GM06990 (cell line): ENCODE data around the gene KRT6C.

ENCODE experiments used
- DNase-seq: peaks from one replicate; pipeline ENCODE4 v3.0.0-alpha.2; 2011; ENCODE audit not compliant: insufficient read length; ENCODE audit errors: extremely low read depth
- H3K27me3 ChIP-seq: replicated peaks from 2 replicates; pipeline ENCODE4 v1.6.0; 2011; ENCODE audit warnings: low read length; ENCODE audit not compliant: control insufficient read depth, insufficient read depth
- H3K36me3 ChIP-seq: 2 replicates; pipeline ENCODE4 v1.5.1; 2011; ENCODE audit warnings: low read length; ENCODE audit not compliant: control insufficient read depth, insufficient read depth
- H3K4me3 ChIP-seq: replicated peaks from 2 replicates; pipeline ENCODE4 v1.5.1; 2011; ENCODE audit warnings: low read depth, mild to moderate bottlenecking, control low read depth, low read length
- TF ChIP-seq, protein P1 (sequence below): IDR thresholded peaks from 2 replicates; pipeline ENCODE4 v1.5.1; 2011; ENCODE audit warnings: low read length, control low read depth, mild to moderate bottlenecking, inconsistent platforms; ENCODE audit not compliant: insufficient read depth, poor library complexity, severe bottlenecking

The KRT6C gene

DNA sequence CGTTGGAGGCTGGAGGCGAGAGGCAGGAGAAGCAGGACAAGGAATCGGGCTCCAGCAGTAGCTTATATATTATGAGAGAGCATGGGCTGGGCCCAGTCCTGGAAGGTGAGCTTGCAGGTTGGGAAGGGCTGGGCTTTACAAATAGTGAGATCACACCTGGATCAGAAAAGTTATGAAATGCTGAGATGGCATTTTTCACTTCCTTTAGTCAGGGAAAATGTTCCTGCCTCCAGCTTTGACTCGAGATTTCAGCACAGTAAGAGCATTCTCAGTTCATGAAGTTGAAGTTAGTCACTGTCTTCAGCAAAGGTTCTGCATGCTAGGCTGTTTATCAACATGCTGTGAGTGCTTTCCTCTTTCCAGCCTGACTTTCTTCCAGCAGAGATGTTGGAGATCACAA, at the start of gene KRT6C:
Gene KRT6C (minus strand): TSS at position 38 of the 400 bp plus-strand sequence. CDS start 68 bp downstream, outside the sequence.
- H3K36me3 ChIP-seq, result no peaks in the 10 kb centered on the region
- no peak for DNase-seq
- TF ChIP-seq, protein P1, sequence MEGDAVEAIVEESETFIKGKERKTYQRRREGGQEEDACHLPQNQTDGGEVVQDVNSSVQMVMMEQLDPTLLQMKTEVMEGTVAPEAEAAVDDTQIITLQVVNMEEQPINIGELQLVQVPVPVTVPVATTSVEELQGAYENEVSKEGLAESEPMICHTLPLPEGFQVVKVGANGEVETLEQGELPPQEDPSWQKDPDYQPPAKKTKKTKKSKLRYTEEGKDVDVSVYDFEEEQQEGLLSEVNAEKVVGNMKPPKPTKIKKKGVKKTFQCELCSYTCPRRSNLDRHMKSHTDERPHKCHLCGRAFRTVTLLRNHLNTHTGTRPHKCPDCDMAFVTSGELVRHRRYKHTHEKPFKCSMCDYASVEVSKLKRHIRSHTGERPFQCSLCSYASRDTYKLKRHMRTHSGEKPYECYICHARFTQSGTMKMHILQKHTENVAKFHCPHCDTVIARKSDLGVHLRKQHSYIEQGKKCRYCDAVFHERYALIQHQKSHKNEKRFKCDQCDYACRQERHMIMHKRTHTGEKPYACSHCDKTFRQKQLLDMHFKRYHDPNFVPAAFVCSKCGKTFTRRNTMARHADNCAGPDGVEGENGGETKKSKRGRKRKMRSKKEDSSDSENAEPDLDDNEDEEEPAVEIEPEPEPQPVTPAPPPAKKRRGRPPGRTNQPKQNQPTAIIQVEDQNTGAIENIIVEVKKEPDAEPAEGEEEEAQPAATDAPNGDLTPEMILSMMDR, result no peak
- no peak within 1 kb of the TSS for H3K4me3 ChIP-seq
- H3K27me3 ChIP-seq, result peaks cover 1% of the 10 kb centered on the region; the same call in 1 of the 2 replicates

DNA sequence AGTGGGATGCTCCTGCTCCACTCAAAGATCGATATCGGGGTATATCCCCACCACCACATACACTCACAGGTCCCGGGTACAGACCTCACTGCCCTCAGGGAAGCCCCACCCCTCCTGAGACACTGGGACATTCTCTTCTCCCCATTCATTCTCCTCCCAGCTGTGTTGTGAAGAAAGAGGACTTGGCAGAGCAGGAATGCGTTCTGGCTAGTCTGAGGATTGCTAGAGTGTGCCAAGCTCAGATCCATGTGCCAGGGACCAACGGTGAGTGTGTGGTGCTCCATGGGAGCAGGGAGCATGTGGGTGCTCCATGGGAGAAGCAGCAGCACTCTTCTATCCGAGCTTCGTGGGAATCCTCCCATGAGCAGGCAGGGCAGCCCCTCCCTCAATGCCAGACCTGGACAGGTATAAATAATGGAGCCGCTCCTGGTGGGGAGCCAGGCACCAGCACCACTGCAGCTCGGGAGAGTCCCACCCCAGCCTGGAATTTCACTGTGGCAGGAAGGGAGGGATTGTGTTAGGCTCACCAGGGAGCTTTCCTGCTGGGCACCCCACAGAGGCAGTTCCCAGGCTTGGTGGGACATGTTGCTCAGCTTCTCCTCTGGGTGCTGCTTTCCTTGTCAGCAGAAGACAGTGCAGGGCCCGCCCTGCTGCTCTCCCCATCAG, 48.9 kb upstream of the KRT6C start:
- Histone ChIP-seq H3K36me3 (no peaks in the 10 kb centered on the region), H3K27me3 (no peaks in the 10 kb centered on the region; the same call in 1 of the 2 replicates), H3K4me3 (no peak overlapping the region)
- DNase-seq, result no peak
- TF ChIP-seq, protein P1, result no peak

DNA sequence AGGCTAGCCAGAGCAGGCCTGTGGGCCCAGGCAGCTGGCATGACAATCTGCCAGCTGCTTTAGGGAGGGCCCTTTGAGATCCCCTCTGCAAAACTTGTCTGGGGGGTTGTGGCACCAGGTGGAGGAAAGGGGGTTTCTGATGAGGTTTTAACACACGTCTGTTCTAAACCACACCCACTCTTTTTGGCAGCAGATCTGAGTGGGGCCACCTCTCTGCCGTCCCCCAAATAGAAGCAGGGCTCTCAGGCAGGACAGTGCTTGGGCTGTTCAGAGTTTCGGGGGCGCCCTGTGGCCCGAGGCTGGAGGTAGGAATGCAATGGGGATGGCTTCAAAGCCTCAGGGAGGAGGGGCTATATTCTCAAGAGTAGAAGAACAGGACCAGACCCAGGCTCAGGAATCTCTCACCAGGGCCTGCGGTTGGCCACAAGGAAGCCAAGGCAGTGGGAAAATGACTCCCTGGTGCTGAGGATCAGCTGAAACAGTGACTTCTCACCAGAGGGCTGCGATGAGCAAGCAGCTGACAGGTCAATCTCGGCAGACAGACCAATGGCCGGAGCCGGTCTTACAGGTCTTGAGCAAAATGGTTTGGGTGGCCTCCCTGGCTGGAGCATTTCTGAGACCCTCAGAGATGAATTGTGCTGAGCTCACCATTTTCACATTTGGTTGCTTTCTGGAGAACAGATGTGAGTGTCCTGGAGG, 48.1 kb upstream of the KRT6C start:
- TF ChIP-seq, protein P1, result no peak
- DNase-seq, result no peak
- no peak overlapping the region for H3K4me3 ChIP-seq
- no peaks in the 10 kb centered on the region; the same call in 1 of the 2 replicates for H3K27me3 ChIP-seq
- no peaks in the 10 kb centered on the region for H3K36me3 ChIP-seq

DNA sequence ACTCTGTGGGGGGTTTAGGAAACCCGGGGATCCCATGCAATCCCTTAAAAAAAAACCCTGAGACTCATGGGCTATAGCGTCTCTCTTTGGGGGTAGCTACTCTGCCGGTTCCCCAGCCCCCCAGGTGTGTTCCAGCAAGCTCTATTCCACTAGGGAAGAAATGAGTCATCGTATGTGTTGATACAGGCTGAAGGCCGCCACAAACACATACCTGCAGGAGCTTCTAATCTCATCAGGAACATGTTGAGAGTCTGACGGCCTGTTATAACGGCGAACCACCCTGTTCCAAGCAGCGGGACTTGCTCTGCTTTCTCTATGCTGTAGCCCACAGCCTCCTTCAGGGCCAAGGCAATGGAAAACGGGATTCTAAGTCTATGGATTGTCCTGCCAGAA, 47.6 kb upstream of the KRT6C start:
- Histone ChIP-seq H3K27me3 (no peaks in the 10 kb centered on the region; the same call in 1 of the 2 replicates), H3K36me3 (no peaks in the 10 kb centered on the region), H3K4me3 (no peak overlapping the region)
- DNase-seq, result no peak
- TF ChIP-seq, protein P1, result no peak

DNA sequence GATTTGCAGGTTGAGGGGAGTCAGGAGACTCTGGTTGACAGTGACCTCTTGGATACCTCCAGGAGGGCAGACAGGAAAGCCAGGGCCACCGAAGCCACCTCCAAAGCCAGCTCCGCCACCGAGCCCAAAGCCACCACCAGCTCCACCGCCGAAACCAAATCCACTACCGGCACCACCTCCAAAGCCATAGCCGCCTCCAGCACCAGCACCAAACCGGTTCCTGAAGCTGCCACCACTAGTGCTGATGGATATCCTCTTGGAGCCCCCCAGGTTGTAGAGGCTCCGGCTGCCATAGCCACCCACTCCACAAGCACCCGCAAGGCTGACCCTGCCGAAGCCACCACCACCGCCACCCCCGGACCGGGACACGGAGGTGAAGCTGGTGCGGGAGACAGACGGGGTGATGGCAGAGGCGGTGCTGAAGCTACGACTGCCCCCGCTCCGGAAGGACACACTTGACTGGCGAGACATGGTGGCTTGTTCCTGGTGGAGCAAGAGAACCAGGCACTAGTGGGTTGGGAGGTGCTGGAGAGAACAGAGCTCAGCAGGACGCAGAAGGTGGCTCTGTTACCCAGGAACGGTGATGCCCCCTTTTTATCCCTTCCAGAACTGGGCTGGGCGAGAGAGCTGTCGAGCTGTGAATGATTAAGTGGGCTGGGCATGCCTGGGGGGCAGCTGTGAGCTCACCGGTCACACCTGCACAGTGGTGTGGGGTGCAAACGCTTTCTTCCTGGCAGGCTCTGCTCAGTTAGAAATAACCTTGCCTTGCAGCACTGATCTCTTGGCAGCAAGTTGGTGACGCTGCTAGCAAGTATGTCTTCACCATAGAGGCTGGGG, 46.4 kb upstream of the KRT6C start, which contains the start of gene KRT5:
Gene KRT5 (minus strand): TSS at position 569 of the 837 bp plus-strand sequence. CDS start 98 bp downstream, at position 471.
- Histone ChIP-seq H3K4me3 (no peak within 1 kb of the TSS), H3K36me3 (no peaks in the 10 kb centered on the region), H3K27me3 (no peaks in the 10 kb centered on the region; the same call in 1 of the 2 replicates)
- TF ChIP-seq, protein P1, result no peak
- no peak for DNase-seq
